DMS 273 (cell line): ENCODE measurements around the gene CPE.
"Not testable (repeated sequence)": the region's sequence is repeated elsewhere in the genome, so short reads cannot be mapped to it uniquely, and the experiment has no call there.

ENCODE experiments used
- DNase-seq: peaks from one replicate; lab custom pipeline; 2025; ENCODE audit not compliant: unreplicated experiment; lab: John Stamatoyannopoulos, UW

Gene CPE

GRCh38 chr4:165378745-165379677 is at the start of gene CPE:
CPE (plus strand) TSS chr4:165379008; CDS start chr4:165379222, 214 bp downstream.
- peak; percentile 92 for DNase-seq

- DNase-seq, result no peak
Measured at GRCh38 chr4:165330071-165330470, 48.7 kb upstream of the CPE start.

- no peak for DNase-seq
Measured at GRCh38 chr4:165330666-165331065, 48.1 kb upstream of the CPE start.

GRCh38 chr4:165331359-165331758 is 47.4 kb upstream of the CPE start:
- DNase-seq, result no peak

- DNase-seq, result no peak
Measured at GRCh38 chr4:165331823-165332222, 47.0 kb upstream of the CPE start.

- DNase-seq, result no peak
Measured at GRCh38 chr4:165332502-165332901, 46.3 kb upstream of the CPE start.

GRCh38 chr4:165335163-165335703 is 43.6 kb upstream of the CPE start:
- DNase-seq, result no peak

GRCh38 chr4:165336743-165337142 is 42.1 kb upstream of the CPE start:
- no peak for DNase-seq

- not testable (repeated sequence) for DNase-seq
Measured at GRCh38 chr4:165342340-165342739, 36.5 kb upstream of the CPE start.

GRCh38 chr4:165343353-165344191 is 35.2 kb upstream of the CPE start:
- DNase-seq, result peak; percentile 64

- DNase-seq, result no peak
Measured at GRCh38 chr4:165345666-165346417, 33.0 kb upstream of the CPE start.

GRCh38 chr4:165347647-165348569 is 30.9 kb upstream of the CPE start:
- no peak for DNase-seq

- no peak for DNase-seq
Measured at GRCh38 chr4:165351359-165352130, 27.3 kb upstream of the CPE start.

GRCh38 chr4:165355900-165356300 is 22.9 kb upstream of the CPE start:
- peak; percentile 80 for DNase-seq

GRCh38 chr4:165359506-165359905 is 19.3 kb upstream of the CPE start:
- no peak for DNase-seq

GRCh38 chr4:165360041-165360695 is 18.6 kb upstream of the CPE start:
- no peak for DNase-seq

GRCh38 chr4:165360985-165361670 is 17.7 kb upstream of the CPE start:
- no peak for DNase-seq

GRCh38 chr4:165361810-165362209 is 17.0 kb upstream of the CPE start:
- DNase-seq, result no peak
